Neural progenitor cell (in vitro differentiated cells): Measurements from ENCODE around the gene PSMD11.

Experiments
- CTCF ChIP-seq: fragments of 200-600 bp; sonication (generic); IDR thresholded peaks from 2 replicates; pipeline ENCODE4 v1.5.1; 2017; ENCODE audit warnings: antibody characterized with exemption, mild to moderate bottlenecking
- EZH2 ChIP-seq: fragments of 200-600 bp; sonication (generic); IDR thresholded peaks from 2 replicates; pipeline ENCODE4 v1.6.1; 2017; ENCODE audit warnings: antibody characterized with exemption, mild to moderate bottlenecking, moderate library complexity
- EZH2phosphoT487 ChIP-seq: fragments of 200-600 bp; sonication (generic); IDR thresholded peaks from 2 replicates; pipeline ENCODE4 v1.6.1; 2017; ENCODE audit warnings: antibody characterized with exemption

DNA sequence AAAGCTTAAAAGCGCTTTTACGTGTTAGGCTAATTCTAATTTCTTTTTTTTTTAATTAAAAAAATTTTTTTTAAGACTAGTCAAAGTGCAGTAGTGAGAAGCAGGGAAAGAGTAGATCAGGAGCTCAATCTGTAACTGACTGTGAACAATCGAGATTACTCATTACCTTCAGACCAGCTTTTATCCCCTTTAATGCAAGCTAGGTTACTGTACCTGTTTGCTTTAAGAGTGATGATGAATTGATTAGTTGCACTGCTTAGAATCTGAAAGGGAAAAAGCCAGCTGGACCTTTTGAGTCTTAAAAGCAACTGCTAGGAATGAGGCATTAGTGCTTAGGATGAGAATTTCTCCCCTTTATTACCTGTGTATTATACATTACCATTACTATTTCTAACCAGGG, 19.0 kb downstream of the PSMD11 start:
- TF ChIP-seq CTCF: no peak
- no peak for TF ChIP-seq EZH2
- TF ChIP-seq EZH2phosphoT487: no peak
